Measurements from ENCODE around the gene TACSTD2.
A peak's percentile ranks its signal among the peaks of the same experiment; 100 is the strongest.
"Not testable (repeated sequence)": the region's sequence is repeated elsewhere in the genome, so short reads cannot be mapped to it uniquely, and the experiment has no call there.

The TACSTD2 gene

GRCh38 chr1:58576727-58577653, at the start of gene TACSTD2:
Gene TACSTD2, minus strand, starts transcription at chr1:58577252. Its CDS starts 96 bp downstream, at chr1:58577156.
- no peaks in the 10 kb centered on the region for H3K9me3 ChIP-seq (ENCODE audit: control insufficient read depth, insufficient read depth, low read length)
- H3K4me1 ChIP-seq (ENCODE audit: control insufficient read depth, insufficient read depth, low read length): peaks cover 25% of the 10 kb centered on the region
- no peak within 1 kb of the TSS for H3K27ac ChIP-seq (ENCODE audit: low read depth, low read length)
- peak within 1 kb of the TSS; percentile 53 for H3K4me3 ChIP-seq (ENCODE audit: low read depth, low read length)
- H3K9ac ChIP-seq (ENCODE audit: low read depth, low read length): peak within 1 kb of the TSS; percentile 28; the same call in 1 of the 2 replicates
- H3K27me3 ChIP-seq (ENCODE audit: control insufficient read depth, insufficient read depth, low read length): peaks cover 45% of the 10 kb centered on the region
- no peaks in the 10 kb centered on the region for H3K36me3 ChIP-seq (ENCODE audit: control insufficient read depth, insufficient read depth, low read length)

GRCh38 chr1:58626293-58626692, 49.2 kb upstream of the TACSTD2 start:
- no peaks in the 10 kb centered on the region for H3K36me3 ChIP-seq (ENCODE audit: control insufficient read depth, insufficient read depth, low read length)
- no peak overlapping the region for H3K9ac ChIP-seq (ENCODE audit: low read depth, low read length)
- H3K27me3 ChIP-seq (ENCODE audit: control insufficient read depth, insufficient read depth, low read length): no peaks in the 10 kb centered on the region
- no peaks in the 10 kb centered on the region for H3K4me1 ChIP-seq (ENCODE audit: control insufficient read depth, insufficient read depth, low read length)
- no peaks in the 10 kb centered on the region for H3K9me3 ChIP-seq (ENCODE audit: control insufficient read depth, insufficient read depth, low read length)
- no peak overlapping the region for H3K27ac ChIP-seq (ENCODE audit: low read depth, low read length)
- H3K4me3 ChIP-seq (ENCODE audit: low read depth, low read length): no peak overlapping the region

GRCh38 chr1:58623259-58623658, 46.2 kb upstream of the TACSTD2 start:
- not testable (repeated sequence) for H3K27ac ChIP-seq (ENCODE audit: low read depth, low read length); H3K9ac ChIP-seq (ENCODE audit: low read depth, low read length); H3K36me3 ChIP-seq (ENCODE audit: control insufficient read depth, insufficient read depth, low read length)

GRCh38 chr1:58622571-58622970, 45.5 kb upstream of the TACSTD2 start:
- no peak overlapping the region for H3K9ac ChIP-seq (ENCODE audit: low read depth, low read length)
- no peaks in the 10 kb centered on the region for H3K36me3 ChIP-seq (ENCODE audit: control insufficient read depth, insufficient read depth, low read length)
- no peak overlapping the region for H3K27ac ChIP-seq (ENCODE audit: low read depth, low read length)
- H3K4me1 ChIP-seq (ENCODE audit: control insufficient read depth, insufficient read depth, low read length): peaks cover 13% of the 10 kb centered on the region
- H3K27me3 ChIP-seq (ENCODE audit: control insufficient read depth, insufficient read depth, low read length): no peaks in the 10 kb centered on the region
- no peak overlapping the region for H3K4me3 ChIP-seq (ENCODE audit: low read depth, low read length)
- no peaks in the 10 kb centered on the region for H3K9me3 ChIP-seq (ENCODE audit: control insufficient read depth, insufficient read depth, low read length)

More at GRCh38 chr1:58623259-58623658, 46.2 kb upstream of the TACSTD2 start:
- not testable (repeated sequence) for H3K27me3 ChIP-seq (ENCODE audit: control insufficient read depth, insufficient read depth, low read length); H3K4me3 ChIP-seq (ENCODE audit: low read depth, low read length); H3K9me3 ChIP-seq (ENCODE audit: control insufficient read depth, insufficient read depth, low read length)
- peaks cover 13% of the 10 kb centered on the region for H3K4me1 ChIP-seq (ENCODE audit: control insufficient read depth, insufficient read depth, low read length)

- Histone ChIP-seq H3K27me3 (ENCODE audit: control insufficient read depth, insufficient read depth, low read length) (no peaks in the 10 kb centered on the region), H3K4me3 (ENCODE audit: low read depth, low read length) (no peak overlapping the region), H3K27ac (ENCODE audit: low read depth, low read length) (no peak overlapping the region), H3K9me3 (ENCODE audit: control insufficient read depth, insufficient read depth, low read length) (no peaks in the 10 kb centered on the region), H3K9ac (ENCODE audit: low read depth, low read length) (no peak overlapping the region), H3K36me3 (ENCODE audit: control insufficient read depth, insufficient read depth, low read length) (no peaks in the 10 kb centered on the region), H3K4me1 (ENCODE audit: control insufficient read depth, insufficient read depth, low read length) (peaks cover 13% of the 10 kb centered on the region)
Measured at GRCh38 chr1:58621391-58621790, 44.3 kb upstream of the TACSTD2 start.

- no peaks in the 10 kb centered on the region for H3K27me3 ChIP-seq (ENCODE audit: control insufficient read depth, insufficient read depth, low read length)
- no peak overlapping the region for H3K4me3 ChIP-seq (ENCODE audit: low read depth, low read length)
- no peaks in the 10 kb centered on the region for H3K9me3 ChIP-seq (ENCODE audit: control insufficient read depth, insufficient read depth, low read length)
- peaks cover 13% of the 10 kb centered on the region for H3K4me1 ChIP-seq (ENCODE audit: control insufficient read depth, insufficient read depth, low read length)
- no peak overlapping the region for H3K27ac ChIP-seq (ENCODE audit: low read depth, low read length)
- no peak overlapping the region for H3K9ac ChIP-seq (ENCODE audit: low read depth, low read length)
- H3K36me3 ChIP-seq (ENCODE audit: control insufficient read depth, insufficient read depth, low read length): no peaks in the 10 kb centered on the region
Measured at GRCh38 chr1:58620926-58621325, 43.9 kb upstream of the TACSTD2 start.

GRCh38 chr1:58620259-58620658, 43.2 kb upstream of the TACSTD2 start:
- H3K4me3 ChIP-seq (ENCODE audit: low read depth, low read length): no peak overlapping the region
- peak overlapping the region; percentile 64 for H3K27ac ChIP-seq (ENCODE audit: low read depth, low read length)

GRCh38 chr1:58619286-58620054, 42.4 kb upstream of the TACSTD2 start:
- Histone ChIP-seq H3K9ac (ENCODE audit: low read depth, low read length) (no peak overlapping the region), H3K4me3 (ENCODE audit: low read depth, low read length) (no peak overlapping the region), H3K27ac (ENCODE audit: low read depth, low read length) (peak overlapping the region; percentile 53), H3K36me3 (ENCODE audit: control insufficient read depth, insufficient read depth, low read length) (no peaks in the 10 kb centered on the region), H3K27me3 (ENCODE audit: control insufficient read depth, insufficient read depth, low read length) (no peaks in the 10 kb centered on the region), H3K9me3 (ENCODE audit: control insufficient read depth, insufficient read depth, low read length) (no peaks in the 10 kb centered on the region), H3K4me1 (ENCODE audit: control insufficient read depth, insufficient read depth, low read length) (peaks cover 13% of the 10 kb centered on the region)

More at GRCh38 chr1:58620259-58620658, 43.2 kb upstream of the TACSTD2 start:
- Histone ChIP-seq H3K9ac (ENCODE audit: low read depth, low read length) (no peak overlapping the region), H3K4me1 (ENCODE audit: control insufficient read depth, insufficient read depth, low read length) (peaks cover 13% of the 10 kb centered on the region), H3K36me3 (ENCODE audit: control insufficient read depth, insufficient read depth, low read length) (no peaks in the 10 kb centered on the region), H3K27me3 (ENCODE audit: control insufficient read depth, insufficient read depth, low read length) (no peaks in the 10 kb centered on the region), H3K9me3 (ENCODE audit: control insufficient read depth, insufficient read depth, low read length) (no peaks in the 10 kb centered on the region)

GRCh38 chr1:58618303-58618702, 41.3 kb upstream of the TACSTD2 start:
- H3K4me1 ChIP-seq (ENCODE audit: control insufficient read depth, insufficient read depth, low read length): peaks cover 13% of the 10 kb centered on the region
- H3K36me3 ChIP-seq (ENCODE audit: control insufficient read depth, insufficient read depth, low read length): no peaks in the 10 kb centered on the region
- H3K4me3 ChIP-seq (ENCODE audit: low read depth, low read length): no peak overlapping the region
- no peaks in the 10 kb centered on the region for H3K9me3 ChIP-seq (ENCODE audit: control insufficient read depth, insufficient read depth, low read length)
- H3K27ac ChIP-seq (ENCODE audit: low read depth, low read length): no peak overlapping the region
- H3K9ac ChIP-seq (ENCODE audit: low read depth, low read length): no peak overlapping the region
- H3K27me3 ChIP-seq (ENCODE audit: control insufficient read depth, insufficient read depth, low read length): no peaks in the 10 kb centered on the region

- no peaks in the 10 kb centered on the region for H3K4me1 ChIP-seq (ENCODE audit: control insufficient read depth, insufficient read depth, low read length)
- H3K36me3 ChIP-seq (ENCODE audit: control insufficient read depth, insufficient read depth, low read length): no peaks in the 10 kb centered on the region
- H3K9me3 ChIP-seq (ENCODE audit: control insufficient read depth, insufficient read depth, low read length): no peaks in the 10 kb centered on the region
- no peak overlapping the region for H3K9ac ChIP-seq (ENCODE audit: low read depth, low read length)
- H3K27ac ChIP-seq (ENCODE audit: low read depth, low read length): no peak overlapping the region
- no peak overlapping the region for H3K4me3 ChIP-seq (ENCODE audit: low read depth, low read length)
- no peaks in the 10 kb centered on the region for H3K27me3 ChIP-seq (ENCODE audit: control insufficient read depth, insufficient read depth, low read length)
Measured at GRCh38 chr1:58611861-58612385, 34.9 kb upstream of the TACSTD2 start.
